GM21423 (cell line): ENCODE results near the gene CHEK1.

Experiments
- ATAC-seq: cut with Tn5 transposase; IDR thresholded peaks from one replicate; pipeline ENCODE4 v1.9.1; 2021; ENCODE audit warnings: mild to moderate bottlenecking, moderate library complexity; ENCODE audit not compliant: unreplicated experiment

The CHEK1 gene

GRCh38 chr11:125625630-125626287 lies 796 bp downstream of the CHEK1 start:
- peak; percentile 87 for ATAC-seq

- ATAC-seq = peak; percentile 48
Observed at GRCh38 chr11:125626288-125626950, 1.5 kb downstream of the CHEK1 start.

DNA sequence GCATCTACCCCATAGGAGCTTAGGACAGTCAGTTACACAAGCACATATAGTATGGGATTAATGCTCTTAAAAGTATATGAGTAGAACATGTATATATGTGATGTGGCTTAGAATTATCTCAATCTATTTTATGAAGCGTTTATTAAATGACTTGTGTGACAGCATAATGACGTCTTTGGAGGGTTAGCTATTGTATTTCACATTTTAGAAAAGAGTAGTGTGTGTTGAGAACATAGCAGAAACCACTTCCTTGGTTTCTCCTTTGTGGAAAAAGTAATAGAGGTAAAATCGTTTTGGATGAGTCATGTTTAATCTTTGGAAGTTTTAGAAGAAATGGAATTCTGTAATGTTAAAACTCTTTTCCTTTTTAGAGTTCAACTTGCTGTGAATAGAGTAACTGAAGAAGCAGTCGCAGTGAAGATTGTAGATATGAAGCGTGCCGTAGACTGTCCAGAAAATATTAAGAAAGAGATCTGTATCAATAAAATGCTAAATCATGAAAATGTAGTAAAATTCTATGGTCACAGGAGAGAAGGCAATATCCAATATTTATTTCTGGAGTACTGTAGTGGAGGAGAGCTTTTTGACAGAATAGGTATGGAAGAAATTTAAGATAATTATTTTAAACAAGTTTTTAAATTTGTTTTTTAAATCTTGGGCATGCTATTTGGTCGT lies 2.4 kb downstream of the CHEK1 start:
- ATAC-seq = no peak

DNA sequence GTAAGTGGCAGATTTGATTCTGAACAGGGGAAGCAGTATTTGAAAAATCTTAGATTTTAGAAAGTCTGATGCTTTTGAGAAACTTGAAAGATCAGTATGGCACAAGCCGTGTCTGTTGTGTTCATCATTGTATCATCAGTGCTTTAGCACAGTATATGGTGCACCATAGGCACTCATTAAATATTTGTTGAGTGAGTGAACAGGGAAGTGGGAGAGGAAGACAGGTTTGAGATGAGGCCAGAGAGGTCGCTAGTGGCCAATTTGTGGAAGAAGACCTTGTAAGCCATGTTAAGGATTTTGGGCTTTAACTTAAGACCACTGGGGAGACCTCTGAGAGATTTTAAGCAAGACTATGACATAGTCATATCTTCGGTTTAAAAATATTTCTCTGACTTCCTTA lies 12.9 kb downstream of the CHEK1 start:
- ATAC-seq = no peak

DNA sequence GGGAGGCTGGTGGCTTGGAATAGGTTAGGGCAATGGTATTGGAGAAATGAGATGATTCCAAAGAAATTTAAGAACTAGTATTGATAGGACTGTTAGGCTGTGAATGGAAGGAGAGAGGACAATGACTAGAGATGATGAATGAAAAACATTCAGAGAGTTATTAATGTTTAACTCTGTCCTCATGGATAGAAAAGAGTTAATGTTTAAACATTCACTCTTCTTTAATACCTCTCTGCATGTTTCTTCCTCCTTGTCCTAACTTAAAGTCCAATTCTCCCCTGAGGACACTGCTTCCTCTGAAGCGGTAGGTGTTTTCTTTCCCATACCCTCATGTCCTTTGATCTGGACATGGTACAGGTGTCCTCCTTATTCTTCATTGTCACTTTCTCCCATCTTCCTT lies 13.4 kb downstream of the CHEK1 start:
- ATAC-seq = no peak

GRCh38 chr11:125645871-125646270 lies 20.9 kb downstream of the CHEK1 start:
- ATAC-seq = no peak

- ATAC-seq = no peak
Observed at GRCh38 chr11:125649465-125650166, 24.7 kb downstream of the CHEK1 start.

GRCh38 chr11:125662689-125663088 lies 37.7 kb downstream of the CHEK1 start:
- ATAC-seq = no peak

- ATAC-seq = no peak
Observed at GRCh38 chr11:125663910-125664309, 38.9 kb downstream of the CHEK1 start.

GRCh38 chr11:125667151-125667550 lies 42.2 kb downstream of the CHEK1 start:
- ATAC-seq = no peak

DNA sequence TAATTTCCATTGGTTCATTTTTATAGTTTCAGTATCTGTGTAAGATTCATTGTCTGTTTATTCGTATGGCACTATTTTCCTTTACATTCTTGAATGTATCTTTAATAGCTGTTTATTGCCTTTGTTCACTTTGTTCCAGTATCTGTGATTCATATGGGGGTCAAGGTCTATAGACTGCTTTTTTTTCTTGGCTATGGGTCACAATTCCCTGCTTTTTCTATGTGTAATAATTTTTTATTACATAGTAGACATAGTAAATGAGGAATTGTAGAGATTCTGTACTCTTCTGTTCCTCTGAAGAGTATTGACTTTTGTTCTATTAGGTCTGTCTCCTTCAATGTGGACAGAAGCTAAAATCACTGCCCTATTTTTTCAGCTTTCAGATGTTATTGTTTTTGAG lies 45.2 kb downstream of the CHEK1 start:
- no peak for ATAC-seq

DNA sequence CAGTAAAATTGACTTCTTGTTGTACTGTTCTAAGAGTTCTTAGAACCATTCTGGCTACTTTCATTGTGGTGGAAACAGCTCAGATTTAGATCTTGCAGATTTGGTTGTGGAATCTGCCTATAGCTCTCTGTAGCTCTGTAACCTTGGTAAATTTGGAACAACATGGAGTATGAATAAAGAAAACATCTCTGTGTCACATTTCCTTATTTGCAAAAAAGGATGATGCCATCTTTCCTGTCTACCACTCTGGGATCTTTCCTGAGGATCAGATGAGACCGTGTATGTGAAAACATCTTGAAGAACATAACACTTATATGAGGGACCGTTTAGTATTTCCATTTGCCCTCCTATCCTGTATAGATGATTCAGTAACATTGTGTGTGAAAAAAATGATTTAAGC lies 46.6 kb downstream of the CHEK1 start:
- ATAC-seq = no peak

- no peak for ATAC-seq
Observed at GRCh38 chr11:125674210-125674609, 49.2 kb downstream of the CHEK1 start.

- ATAC-seq = no peak
Observed at GRCh38 chr11:125675196-125675595, 50.2 kb downstream of the CHEK1 start.

DNA sequence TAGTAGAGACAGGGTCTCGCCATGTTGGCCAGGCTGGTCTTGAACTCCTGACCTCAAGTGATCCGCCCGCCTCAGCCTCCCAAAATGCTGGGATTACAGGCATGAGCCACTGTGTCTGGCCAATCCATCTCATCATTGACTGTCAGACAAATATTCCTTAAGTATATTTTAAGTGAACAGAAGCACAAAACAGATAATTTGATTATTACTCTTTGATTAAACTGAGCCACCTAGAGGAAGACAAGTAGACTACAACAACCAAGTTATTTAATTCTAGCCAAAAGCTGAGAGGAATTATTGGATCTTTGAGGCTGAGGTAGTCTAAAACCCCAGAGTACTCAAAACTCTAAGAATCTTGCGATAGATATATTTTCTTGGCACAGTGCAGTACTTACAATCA lies 54.4 kb downstream of the CHEK1 start:
- no peak for ATAC-seq

DNA sequence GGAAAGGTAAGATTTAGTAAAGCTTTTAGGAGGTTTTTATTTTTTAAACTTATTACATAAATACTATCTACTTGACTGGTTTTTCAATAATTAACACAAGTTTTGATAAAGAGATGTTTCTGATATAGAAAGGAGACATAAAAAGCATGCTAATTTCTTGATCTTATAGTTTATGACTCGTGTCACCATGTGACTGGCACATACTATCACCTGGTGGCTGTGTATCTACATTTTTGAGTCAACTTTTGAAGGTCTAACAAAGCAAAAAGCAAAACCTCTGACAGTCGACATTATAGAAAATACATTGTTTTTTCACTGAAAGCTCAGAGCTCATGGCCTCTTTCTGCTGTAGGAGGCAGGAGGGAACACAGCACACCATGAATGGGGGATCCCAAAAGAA lies 54.9 kb downstream of the CHEK1 start:
- no peak for ATAC-seq

- no peak for ATAC-seq
Observed at GRCh38 chr11:125680747-125681146, 55.8 kb downstream of the CHEK1 start, which contains the start of gene ACRV1. TSS of gene ACRV1 (minus strand) at chr11:125680847. CDS start at chr11:125680780, 67 bp downstream.

DNA sequence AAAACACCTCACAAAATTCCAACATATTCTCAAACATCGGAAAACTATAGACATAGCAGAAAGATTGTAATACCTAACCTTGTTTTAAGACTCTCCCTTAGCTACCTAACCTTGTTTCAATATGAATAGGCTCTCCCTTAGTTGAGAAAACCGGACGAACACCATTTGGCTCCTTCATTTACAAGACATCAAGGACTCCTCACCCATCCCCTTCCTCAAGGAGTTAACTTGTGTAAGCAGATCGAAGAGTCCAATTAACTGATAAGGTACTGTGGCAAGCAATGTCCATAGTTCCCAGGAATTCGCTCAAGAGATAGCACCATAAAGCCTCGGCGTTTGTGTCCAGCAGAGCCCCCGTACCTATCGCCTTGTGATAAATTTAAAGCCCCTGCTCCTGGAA lies 60.3 kb downstream of the CHEK1 start:
- ATAC-seq = no peak

DNA sequence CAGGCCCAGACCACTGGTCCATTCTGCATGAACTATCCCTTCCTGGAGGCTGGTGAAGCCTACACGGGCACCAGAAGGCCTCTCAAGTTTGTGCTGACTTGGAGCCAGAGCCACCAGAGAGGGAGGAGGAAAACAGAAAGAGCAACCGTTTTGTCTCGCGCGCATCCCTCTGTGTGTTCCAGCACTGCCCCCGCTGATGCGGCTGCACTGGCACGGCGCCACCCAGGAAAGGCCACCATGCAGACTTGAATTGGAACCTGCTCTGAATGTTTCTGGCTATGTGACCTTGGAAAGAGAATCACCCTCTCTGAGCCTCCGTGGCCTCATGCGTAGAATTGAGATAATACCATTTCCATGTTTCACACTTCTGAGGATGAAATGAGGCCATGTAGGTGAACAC lies 63.1 kb downstream of the CHEK1 start:
- ATAC-seq = no peak

DNA sequence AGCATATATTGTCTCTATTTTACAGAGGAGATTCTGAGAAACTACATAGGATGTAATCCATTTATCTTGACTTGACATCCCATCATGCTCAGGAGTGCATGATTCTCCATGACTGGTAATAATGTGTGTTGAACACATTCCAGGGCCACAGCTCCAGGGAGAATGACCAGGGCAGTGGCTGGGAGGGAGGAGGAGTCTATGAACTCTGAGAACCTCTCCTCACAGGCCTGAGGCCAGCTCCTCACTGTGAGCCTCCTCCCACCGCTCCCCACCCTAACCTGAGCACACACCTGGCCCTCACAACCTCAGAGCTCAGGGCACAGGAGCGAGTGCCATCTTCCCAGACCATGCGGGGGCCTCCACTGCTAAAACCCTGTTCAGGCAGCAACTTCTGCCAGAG lies 63.7 kb downstream of the CHEK1 start:
- ATAC-seq = no peak

GRCh38 chr11:125689274-125689859 lies 64.4 kb downstream of the CHEK1 start:
- no peak for ATAC-seq
